OCI-LY1 (cell line): Measurements from ENCODE around the gene GPRIN1.

Experiments
- CTCF ChIP-seq: fragments of 200-600 bp; sonication (generic), shearing (Covaris generic); IDR thresholded peaks from 2 replicates; pipeline ENCODE4 v1.5.1; 2017; ENCODE audit warnings: mild to moderate bottlenecking, antibody characterized with exemption, low read length, moderate library complexity, mixed read lengths
- EZH2 ChIP-seq: fragments of 200-600 bp; sonication (generic), shearing (Covaris generic); IDR thresholded peaks from 2 replicates; pipeline ENCODE4 v1.8.0; 2017; ENCODE audit warnings: borderline replicate concordance, mixed run types, mild to moderate bottlenecking, antibody characterized with exemption, low read length, moderate library complexity, mixed read lengths

DNA sequence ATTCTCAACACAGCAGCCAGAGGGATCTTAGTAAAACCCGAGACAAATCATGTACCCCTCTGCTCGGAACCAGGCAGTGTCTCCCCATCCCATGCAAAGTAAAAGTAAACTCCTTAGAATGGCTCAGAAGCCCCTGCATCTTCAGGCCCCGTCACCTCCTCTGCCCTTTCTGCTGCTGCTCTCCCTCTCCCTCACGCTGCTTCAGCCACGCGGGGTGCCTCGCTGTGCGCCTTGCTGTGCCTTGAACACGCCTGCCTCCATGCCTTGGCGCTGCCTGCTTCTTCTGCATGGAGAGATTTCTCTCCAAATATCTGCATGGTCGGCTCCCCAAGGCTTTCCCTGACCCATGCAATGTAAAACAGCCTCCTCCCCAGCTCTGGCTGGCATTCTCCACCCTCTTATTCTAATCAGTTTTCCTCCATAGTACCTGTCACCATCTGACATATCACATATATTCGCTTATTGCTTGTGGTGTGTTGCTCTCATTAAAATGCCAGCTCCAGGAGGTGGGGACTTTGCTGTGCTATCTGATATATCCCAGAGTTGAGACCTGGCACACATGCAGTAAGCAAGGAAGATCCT, 8.0 kb downstream of the GPRIN1 start:
- no peak for TF ChIP-seq CTCF
- no peak for TF ChIP-seq EZH2
